Endothelial cell of umbilical vein (primary cell): ENCODE data around the gene SVEP1. TPM values are rescaled to one million over a fixed set of nuclear protein-coding genes. Genes with fewer than 3 reads are reported as not detected.

Experiments
- BruUV-seq: library from RNA; stranded (reverse); fragments of 400-500 nt; replicated peaks from 2 replicates; lab custom pipeline; 2021; lab: Mats Ljungman, UMichigan
- CTCF ChIA-PET: fragments of 300-600, 350-600 bp; sonication (Branson Sonifier 250); formaldehyde crosslinking; loops from one replicate; lab custom pipeline; 2021; ENCODE audit warnings: antibody characterized with exemption, inconsistent platforms; lab: Charles Lee
- POLR2A ChIA-PET: fragments of 300-600, 350-600 bp; sonication (Branson Sonifier 250); formaldehyde crosslinking; loops from one replicate; lab custom pipeline; 2021; ENCODE audit warnings: antibody characterized with exemption, inconsistent platforms; lab: Charles Lee
- DNase-seq: peaks from one replicate; pipeline ENCODE4 v3.0.0-alpha.2; 2011; ENCODE audit warnings: low read depth, low spot score
- FAIRE-seq: peaks from 2 replicates; lab custom pipeline; 2011; peaks lifted over from hg19 to GRCh38; lab: Jason Lieb, UNC
- H2AFZ ChIP-seq: 2 replicates; pipeline ENCODE4 v1.6.0; 2012; ENCODE audit warnings: low read depth, low read length, control low read depth, inconsistent platforms
- H3K27ac ChIP-seq: 2 replicates; pipeline ENCODE4 v1.5.1; 2011; ENCODE audit warnings: low read depth, mild to moderate bottlenecking, control low read depth, low read length, moderate library complexity; ENCODE audit not compliant: insufficient read depth
- H3K27me3 ChIP-seq, 2 experiments: 2 replicates each; pipeline versions ENCODE4 v1.6.0 to v1.6.1; 2011; ENCODE audit warnings: low read length in 2 of 2, mixed read lengths in 1 of 2; ENCODE audit not compliant: control insufficient read depth in 2 of 2, insufficient read depth in 2 of 2
- H3K36me3 ChIP-seq, 2 experiments: 2 replicates in 1 of 2; 3 replicates in 1 of 2; pipeline ENCODE4 v1.5.1; 2011; ENCODE audit warnings: low read length in 2 of 2, mild to moderate bottlenecking in 1 of 2, moderate library complexity in 1 of 2; ENCODE audit not compliant: control insufficient read depth in 2 of 2, insufficient read depth in 2 of 2; ENCODE audit errors: extremely low read depth in 1 of 2
- H3K4me1 ChIP-seq: 3 replicates; pipeline ENCODE4 v1.5.1; 2011; ENCODE audit warnings: mild to moderate bottlenecking, low read length; ENCODE audit not compliant: control insufficient read depth, insufficient read depth; ENCODE audit errors: extremely low read depth
- H3K4me2 ChIP-seq: 2 replicates; pipeline ENCODE4 v1.6.1; 2011; ENCODE audit warnings: low read length, control low read depth, mixed read lengths; ENCODE audit not compliant: insufficient read depth
- H3K4me3 ChIP-seq, 3 experiments: fragments of 200-600 bp in 1 of 3; sonication (generic), shearing (Covaris generic) in 1 of 3; replicated peaks in 1 of 3; 2 replicates each; pipeline ENCODE4 v1.5.1; 2011 to 2016; ENCODE audit warnings: control low read depth in 3 of 3, low read length in 3 of 3, mild to moderate bottlenecking in 2 of 3, inconsistent platforms in 1 of 3, low read depth in 1 of 3, moderate library complexity in 1 of 3; ENCODE audit not compliant: insufficient read depth in 1 of 3
- H3K79me2 ChIP-seq: 2 replicates; pipeline ENCODE4 v1.6.0; 2012; ENCODE audit warnings: low read length, inconsistent platforms; ENCODE audit not compliant: control insufficient read depth, insufficient read depth
- H3K9ac ChIP-seq: replicated peaks from 2 replicates; pipeline ENCODE3; 2011; ENCODE audit warnings: low read length, control low read depth; ENCODE audit not compliant: insufficient read depth; ENCODE audit errors: extremely low read depth
- H3K9me1 ChIP-seq: replicated peaks from 3 replicates; pipeline ENCODE4 v1.6.0; 2011; ENCODE audit warnings: mild to moderate bottlenecking, low read length; ENCODE audit not compliant: control insufficient read depth, insufficient read depth; ENCODE audit errors: extremely low read depth
- H3K9me3 ChIP-seq: replicated peaks from 2 replicates; pipeline ENCODE4 v1.5.1; 2012; ENCODE audit warnings: low read length, inconsistent platforms; ENCODE audit not compliant: control insufficient read depth, insufficient read depth
- H4K20me1 ChIP-seq: replicated peaks from 2 replicates; pipeline ENCODE3; 2011; ENCODE audit warnings: mild to moderate bottlenecking, low read length; ENCODE audit not compliant: control insufficient read depth, insufficient read depth; ENCODE audit errors: extremely low read depth
- CTCF ChIP-seq, 2 donors: IDR thresholded peaks; 1 replicate in 1 of 2; 2 replicates in 1 of 2; pipeline ENCODE4 v1.5.1; 2011; ENCODE audit warnings: low read length in 2 of 2, mild to moderate bottlenecking in 2 of 2, moderate library complexity in 2 of 2, control low read depth in 1 of 2, inconsistent platforms in 1 of 2, low read depth in 1 of 2; ENCODE audit not compliant: insufficient read depth in 1 of 2; ENCODE audit errors: extremely low read depth in 1 of 2
- EZH2 ChIP-seq: IDR thresholded peaks from 2 replicates; pipeline ENCODE4 v1.6.1; 2012; ENCODE audit warnings: borderline replicate concordance, low read depth, mild to moderate bottlenecking, moderate library complexity, low read length, inconsistent platforms; ENCODE audit not compliant: severe bottlenecking
- FOS ChIP-seq: IDR thresholded peaks from 2 replicates; pipeline ENCODE4 v1.6.1; 2011; ENCODE audit warnings: mild to moderate bottlenecking, low read length, moderate library complexity, borderline replicate concordance; ENCODE audit not compliant: insufficient read depth
- GATA2 ChIP-seq: IDR thresholded peaks from 2 replicates; pipeline ENCODE4 v1.7.0; 2011; ENCODE audit warnings: low read depth, mild to moderate bottlenecking, moderate library complexity, mixed read lengths, low read length; ENCODE audit not compliant: insufficient read length, insufficient read depth
- JUN ChIP-seq: IDR thresholded peaks from 2 replicates; pipeline ENCODE4 v1.6.1; 2011; ENCODE audit warnings: borderline replicate concordance, low read depth; ENCODE audit not compliant: insufficient read length, insufficient read depth
- MAX ChIP-seq: IDR thresholded peaks from 2 replicates; pipeline ENCODE4 v1.6.1; 2011; ENCODE audit not compliant: insufficient read depth, insufficient read length
- MYC ChIP-seq: IDR thresholded peaks from one replicate; pipeline ENCODE4 v1.6.1; 2011; ENCODE audit warnings: mild to moderate bottlenecking, low read depth, low read length
- POLR2A ChIP-seq: IDR thresholded peaks from 2 replicates; pipeline ENCODE4 v1.6.1; 2012; ENCODE audit warnings: low read depth, mild to moderate bottlenecking, control low read depth, low read length
- POLR2AphosphoS5 ChIP-seq: IDR thresholded peaks from 2 replicates; pipeline ENCODE4 v1.6.1; 2012; ENCODE audit warnings: low read depth, mild to moderate bottlenecking, control low read depth, low read length, moderate library complexity; ENCODE audit not compliant: insufficient read depth
- dilution Hi-C: fragments of 300-500 bp; cut with MboI; formaldehyde crosslinking; loops from one replicate; pipeline ENCODE4 v1.15.0; 2019; ENCODE audit warnings: low sequenced_read_pairs; ENCODE audit not compliant: extremely low pct_ligation_motif_present
- intact Hi-C: fragments of 100-400 bp; cut with micrococcal nuclease; formaldehyde crosslinking; loops from one replicate; pipeline ENCODE4 v1.10.0; 2022
- polyA plus RNA-seq, 4 experiments: library from polyadenylated mRNA; depleted of rRNA in 3 of 4; stranded (reverse) in 3 of 4; unstranded in 1 of 4; fragments of >200 nt; gene quantifications; 2 replicates each; pipeline versions ENCODE4 v1.2.1 to v1.2.3, GENCODE V29; 2011 to 2012; ENCODE audit warnings: missing spikeins in 1 of 4
- total RNA-seq: library from RNA; stranded (reverse); gene quantifications from 2 replicates; pipeline ENCODE4 v1.2.3, GENCODE V29; 2021

Gene SVEP1
- total and polyA plus RNA-seq, 2 donors (not counting 3 experiments of a cell fraction or from before 2014, with no cell fraction given), result 0.04 to 0.29 TPM

GRCh38 chr9:110405858-110406443, 173.6 kb downstream of the SVEP1 start:
- DNase-seq, result no peak
- POLR2A ChIA-PET, result no interaction called here
- Histone ChIP-seq H2AFZ (no peak overlapping the region), H3K27me3 (no peaks in the 10 kb centered on the region), H3K27ac (no peak overlapping the region), H3K9me3 (no peaks in the 10 kb centered on the region), H3K4me1 (no peaks in the 10 kb centered on the region), H3K36me3 (no peaks in the 10 kb centered on the region), H3K79me2 (no peaks in the 10 kb centered on the region), H3K4me3 (no peak overlapping the region), H3K4me2 (no peak overlapping the region), H4K20me1 (no peaks in the 10 kb centered on the region), H3K9ac (no peak overlapping the region), H3K9me1 (no peaks in the 10 kb centered on the region)
- CTCF ChIA-PET, result no interaction called here
- dilution Hi-C loops (no loop called here), intact Hi-C loops (no loop called here)
- FAIRE-seq, result no peak
- no peak for TF ChIP-seq FOS
- TF ChIP-seq POLR2AphosphoS5, result no peak
- no peak for TF ChIP-seq GATA2
- TF ChIP-seq POLR2A, result no peak
- TF ChIP-seq JUN, result no peak
- TF ChIP-seq MYC, result no peak
- no peak for TF ChIP-seq CTCF (IDR thresholded peaks at IDR 0.05; ENCODE audit: extremely low read depth in 1 of 2, insufficient read depth in 1 of 2, low read depth in 1 of 2, low read length in 2 of 2)
- TF ChIP-seq MAX, result no peak
- no peak for TF ChIP-seq EZH2
- BruUV-seq, result no TSS peak
